Osteoblast (primary cell): ENCODE results near the gene TCERG1L. TPM values are rescaled to one million over a fixed set of nuclear protein-coding genes. Genes with fewer than 3 reads are reported as not detected.

Experiments used
- DNase-seq: peaks from one replicate; pipeline ENCODE4 v3.0.0; 2011; ENCODE audit warnings: low spot score, mixed read lengths; ENCODE audit not compliant: insufficient read length; ENCODE audit errors: missing footprints
- H2AFZ ChIP-seq: 2 replicates; pipeline ENCODE4 v1.6.0; 2011; ENCODE audit warnings: mild to moderate bottlenecking, low read length
- H3K27ac ChIP-seq: 2 replicates; pipeline ENCODE4 v1.5.1; 2011; ENCODE audit warnings: mild to moderate bottlenecking, low read depth, low read length, moderate library complexity
- H3K27me3 ChIP-seq: 2 replicates; pipeline ENCODE4 v1.6.0; 2012; ENCODE audit warnings: mild to moderate bottlenecking, control low read depth, inconsistent platforms, low read length, moderate library complexity; ENCODE audit not compliant: insufficient read depth
- H3K36me3 ChIP-seq: 2 replicates; pipeline ENCODE4 v1.5.1; 2011; ENCODE audit warnings: mild to moderate bottlenecking, low read length, control low read depth, moderate library complexity; ENCODE audit not compliant: insufficient read depth
- H3K4me1 ChIP-seq: 2 replicates; pipeline ENCODE4 v1.5.1; 2011; ENCODE audit warnings: mild to moderate bottlenecking, low read length, control low read depth, moderate library complexity; ENCODE audit not compliant: insufficient read depth
- H3K4me2 ChIP-seq: 2 replicates; pipeline ENCODE4 v1.6.0; 2011; ENCODE audit warnings: mild to moderate bottlenecking, low read length; ENCODE audit not compliant: insufficient read depth
- H3K4me3 ChIP-seq: fragments of 200-600 bp; sonication (generic); 3 replicates; pipeline ENCODE4 v1.5.1; 2012; ENCODE audit warnings: mild to moderate bottlenecking, low read length, inconsistent platforms; ENCODE audit not compliant: insufficient read depth
- H3K79me2 ChIP-seq: 2 replicates; pipeline ENCODE4 v1.6.0; 2012; ENCODE audit warnings: mild to moderate bottlenecking, low read length, control low read depth, inconsistent platforms; ENCODE audit not compliant: insufficient read depth
- H3K9me3 ChIP-seq: 2 replicates; pipeline ENCODE4 v1.5.1; 2011; ENCODE audit warnings: low read depth, low read length, control low read depth
- H4K20me1 ChIP-seq: 2 replicates; pipeline ENCODE4 v1.6.0; 2012; ENCODE audit warnings: mild to moderate bottlenecking, low read length, control low read depth; ENCODE audit not compliant: insufficient read depth
- CTCF ChIP-seq: IDR thresholded peaks from 2 replicates; pipeline ENCODE4 v1.5.1; 2011; ENCODE audit warnings: mild to moderate bottlenecking, low read depth, low read length, moderate library complexity; ENCODE audit errors: extremely low read depth
- total RNA-seq: library from RNA; depleted of rRNA; stranded (reverse); fragments of >200 nt; gene quantifications from 2 replicates; pipeline ENCODE4 v1.2.3, GENCODE V29; 2012

Gene TCERG1L
- total RNA-seq, 1 donor: under 0.01 TPM

GRCh38 chr10:131246089-131246488 lies 65.4 kb downstream of the TCERG1L start:
- no peak overlapping the region for H2AFZ ChIP-seq
- H4K20me1 ChIP-seq: no peaks in the 10 kb centered on the region
- H3K4me2 ChIP-seq: no peak overlapping the region
- no peaks in the 10 kb centered on the region for H3K27me3 ChIP-seq
- no peak overlapping the region for H3K27ac ChIP-seq
- TF ChIP-seq CTCF: no peak
- H3K9me3 ChIP-seq: peaks cover 5% of the 10 kb centered on the region
- H3K4me1 ChIP-seq: no peaks in the 10 kb centered on the region
- DNase-seq: peak; percentile 25
- H3K79me2 ChIP-seq: no peaks in the 10 kb centered on the region
- H3K4me3 ChIP-seq: no peak overlapping the region
- H3K36me3 ChIP-seq: no peaks in the 10 kb centered on the region

- Histone ChIP-seq H4K20me1 (no peaks in the 10 kb centered on the region), H3K4me3 (no peak overlapping the region), H3K36me3 (no peaks in the 10 kb centered on the region), H3K9me3 (peaks cover 5% of the 10 kb centered on the region), H3K27ac (no peak overlapping the region), H2AFZ (no peak overlapping the region), H3K27me3 (no peaks in the 10 kb centered on the region), H3K79me2 (no peaks in the 10 kb centered on the region), H3K4me2 (no peak overlapping the region), H3K4me1 (no peaks in the 10 kb centered on the region)
- TF ChIP-seq CTCF: no peak
- DNase-seq: peak; percentile 37
Measured at GRCh38 chr10:131245475-131246059, 66.0 kb downstream of the TCERG1L start.

- H3K27ac ChIP-seq: no peak overlapping the region
- H3K4me3 ChIP-seq: no peak overlapping the region
- H4K20me1 ChIP-seq: no peaks in the 10 kb centered on the region
- no peak overlapping the region for H2AFZ ChIP-seq
- DNase-seq: peak; percentile 72
- no peak overlapping the region for H3K4me2 ChIP-seq
- no peaks in the 10 kb centered on the region for H3K4me1 ChIP-seq
- H3K36me3 ChIP-seq: no peaks in the 10 kb centered on the region
- H3K79me2 ChIP-seq: no peaks in the 10 kb centered on the region
- no peaks in the 10 kb centered on the region for H3K27me3 ChIP-seq
- peaks cover 5% of the 10 kb centered on the region for H3K9me3 ChIP-seq
- no peak for TF ChIP-seq CTCF
Measured at GRCh38 chr10:131244836-131245235, 66.7 kb downstream of the TCERG1L start.

- Histone ChIP-seq H3K79me2 (no peaks in the 10 kb centered on the region), H3K4me3 (no peak overlapping the region), H3K27ac (no peak overlapping the region), H3K9me3 (peaks cover 3% of the 10 kb centered on the region), H2AFZ (no peak overlapping the region), H3K27me3 (no peaks in the 10 kb centered on the region), H4K20me1 (no peaks in the 10 kb centered on the region), H3K36me3 (no peaks in the 10 kb centered on the region), H3K4me1 (no peaks in the 10 kb centered on the region), H3K4me2 (no peak overlapping the region)
- peak; percentile 64 for DNase-seq
- no peak for TF ChIP-seq CTCF
Measured at GRCh38 chr10:131243076-131243475, 68.4 kb downstream of the TCERG1L start.
